Fibroblast of gingiva (primary cell): ENCODE results near the gene A2ML1.
"Not testable (repeated sequence)": the region's sequence is repeated elsewhere in the genome, so short reads cannot be mapped to it uniquely, and the experiment has no call there.

Experiments
- DNase-seq: peaks from one replicate; pipeline ENCODE4 v3.0.0-alpha.2; 2011; ENCODE audit warnings: low read depth

A2ML1 gene

GRCh38 chr12:8906266-8907180, 84.1 kb downstream of the A2ML1 start:
- DNase-seq = no peak

- DNase-seq = no peak
These were observed 85.1 kb downstream of the A2ML1 start for GRCh38 chr12:8907513-8907912.

GRCh38 chr12:8909752-8910151, 87.3 kb downstream of the A2ML1 start:
- DNase-seq = no peak

GRCh38 chr12:8911606-8912268, 89.3 kb downstream of the A2ML1 start:
- no peak for DNase-seq

GRCh38 chr12:8912914-8913313, 90.5 kb downstream of the A2ML1 start:
- no peak for DNase-seq

GRCh38 chr12:8913702-8914032, 91.2 kb downstream of the A2ML1 start:
- peak; percentile 1 for DNase-seq

GRCh38 chr12:8914033-8914715, 91.8 kb downstream of the A2ML1 start, which contains the start of gene PHC1:
Gene PHC1 (plus strand): TSS chr12:8914509. CDS start chr12:8917678, 3,169 bp downstream.
- DNase-seq = peak; percentile 74

- DNase-seq = peak; percentile 17
These were observed 92.5 kb downstream of the A2ML1 start for GRCh38 chr12:8914716-8915526.

GRCh38 chr12:8916154-8916553, 93.7 kb downstream of the A2ML1 start:
- no peak for DNase-seq

- no peak for DNase-seq
These were observed 94.6 kb downstream of the A2ML1 start for GRCh38 chr12:8917031-8917430.

GRCh38 chr12:8917751-8918150, 95.3 kb downstream of the A2ML1 start:
- DNase-seq = no peak

GRCh38 chr12:8919643-8920042, 97.2 kb downstream of the A2ML1 start:
- not testable (repeated sequence) for DNase-seq

GRCh38 chr12:8922544-8922943, 100.1 kb downstream of the A2ML1 start:
- no peak for DNase-seq
